ENCODE results near the gene RELN. TPM values are rescaled to one million over a fixed set of nuclear protein-coding genes. Genes with fewer than 3 reads are reported as not detected.

Gene RELN
- total and polyA plus RNA-seq, 2 of the 13 experiments (the other 11 are each of a cell fraction or from before 2014, with no cell fraction given), result 315 to 332 TPM

GRCh38 chr7:103598326-103598905 is 391.0 kb downstream of the RELN start:
- WGBS (ENCODE audit: low lambda C conversion rate), result 76% methylated on average over 2 of the region's 2 CpGs
- no peaks in the 10 kb centered on the region for H4K20me1 ChIP-seq (ENCODE audit: insufficient read depth, low read length)
- H3K9me3 ChIP-seq (ENCODE audit: low read length), result no peaks in the 10 kb centered on the region
- ChIA-PET CTCF (ENCODE audit: low intra/inter-chr PET ratio, low total read pairs) (no interaction called here), POLR2A (no interaction called here)
- DNase-seq (ENCODE audit: low spot score) (no peak), FAIRE-seq (no peak), ATAC-seq (no peak)
- in situ Hi-C loops (cut with HindIII; ENCODE audit: extremely low pct_ligation_motif_present, low pct_unique_long_range_greater_than_20kb), result no loop called here
- no peak overlapping the region for H3K27ac ChIP-seq (ENCODE audit: extremely low read length, insufficient read depth, low read length)
- H3K4me2 ChIP-seq (ENCODE audit: low read depth, low read length), result no peak overlapping the region
- no peak for TF ChIP-seq CBX2 (IDR thresholded peaks at IDR 0.05; ENCODE audit: low read depth, low read length)
- TF ChIP-seq CBX2 (CRISPR knock-in tag; IDR thresholded peaks at IDR 0.05; ENCODE audit: low read depth), result no peak
- TF ChIP-seq FOSL1 (CRISPR knock-in tag; IDR thresholded peaks at IDR 0.05; ENCODE audit: borderline replicate concordance), result no peak
- TF ChIP-seq MED8 (CRISPR knock-in tag; IDR thresholded peaks at IDR 0.05; ENCODE audit: insufficient replicate concordance), result no peak
- no peak for TF ChIP-seq ZNF546 (CRISPR knock-in tag; conservative IDR thresholded peaks at IDR 0.05)
- TF ChIP-seq ZBED4 (CRISPR knock-in tag; IDR thresholded peaks at IDR 0.05; ENCODE audit: borderline replicate concordance), result no peak
- TF ChIP-seq ATF2 (CRISPR knock-in tag; IDR thresholded peaks at IDR 0.05), result no peak
- TF ChIP-seq RXRA (CRISPR knock-in tag; IDR thresholded peaks at IDR 0.05), result no peak
- TF ChIP-seq POLR2A (IDR thresholded peaks at IDR 0.05; ENCODE audit: insufficient read depth in 1 of 2, low read depth in 2 of 2, low read length in 2 of 2), result no peak
- no peak for TF ChIP-seq CAMTA2 (CRISPR knock-in tag; IDR thresholded peaks at IDR 0.05; ENCODE audit: borderline replicate concordance)
- no peak for TF ChIP-seq ZNF354B (CRISPR knock-in tag; IDR thresholded peaks at IDR 0.05)
- no peak for TF ChIP-seq JUN (CRISPR knock-in tag; IDR thresholded peaks at IDR 0.05)
- TF ChIP-seq ZNF367 (CRISPR knock-in tag; IDR thresholded peaks at IDR 0.05; ENCODE audit: borderline replicate concordance), result no peak
- TF ChIP-seq TP53 (CRISPR knock-in tag; conservative IDR thresholded peaks at IDR 0.05), result no peak
- no peak for TF ChIP-seq USF2 (IDR thresholded peaks at IDR 0.05; ENCODE audit: low read depth, low read length)
- TF ChIP-seq USF2 (CRISPR knock-in tag; IDR thresholded peaks at IDR 0.05; ENCODE audit: borderline replicate concordance), result no peak
- no peak for TF ChIP-seq RFXANK (CRISPR knock-in tag; IDR thresholded peaks at IDR 0.05)
- TF ChIP-seq TGIF2 (CRISPR knock-in tag; IDR thresholded peaks at IDR 0.05), result no peak
- TF ChIP-seq CENPT (CRISPR knock-in tag; IDR thresholded peaks at IDR 0.05; ENCODE audit: low read depth), result no peak
- no peak for TF ChIP-seq EEA1 (CRISPR knock-in tag; IDR thresholded peaks at IDR 0.05; ENCODE audit: borderline replicate concordance)
- no TSS peak for BruUV-seq (replicated peaks)
- H3K9ac ChIP-seq (ENCODE audit: insufficient read depth, low read depth, low read length), result no peak overlapping the region
- no peaks in the 10 kb centered on the region for H3K79me2 ChIP-seq (ENCODE audit: insufficient read depth, low read length)
- no peaks in the 10 kb centered on the region for H3K27me3 ChIP-seq (ENCODE audit: control insufficient read depth in 1 of 2, insufficient read depth in 2 of 2, low read length in 2 of 2)
- intact Hi-C loops (cut with micrococcal nuclease; ENCODE audit: unreplicated experiment), result no loop called here
- H3K4me3 ChIP-seq (replicated peaks in 1 of 3; ENCODE audit: insufficient read depth in 1 of 3, low read depth in 2 of 3, low read length in 3 of 3), result no peak overlapping the region
- peaks cover 8% of the 10 kb centered on the region; the same call in 1 of the 2 replicates for H3K4me1 ChIP-seq (ENCODE audit: insufficient read depth, low read length)
- no peak overlapping the region for H2AFZ ChIP-seq (ENCODE audit: low read length)
- H3K36me3 ChIP-seq (replicated peaks in 1 of 2; ENCODE audit: control insufficient read depth in 1 of 2, insufficient read depth in 2 of 2, low read length in 2 of 2), result peaks cover 1 to 42% of the 10 kb centered on the region in 2 experiments; a peak in 4 of 5 replicates
